Measurements from ENCODE around the gene ZNF91. TPM values are rescaled to one million over a fixed set of nuclear protein-coding genes. Genes with fewer than 3 reads are reported as not detected.
"Not testable (repeated sequence)": the region's sequence is repeated elsewhere in the genome, so short reads cannot be mapped to it uniquely, and the experiment has no call there.

Gene ZNF91
- total RNA-seq, 2 experiments from 2014 or later: 35.7 to 45.5 TPM

- POLR2A ChIA-PET; H3K27me3 Mint-ChIP-seq; CTCF ChIA-PET; ATAC-seq; H3K4me1 Mint-ChIP-seq; DNase-seq; intact Hi-C loops (cut with DNase I, micrococcal nuclease); H3K27ac Mint-ChIP-seq; H3K4me3 Mint-ChIP-seq: not testable (repeated sequence)
- peaks cover 26% of the 10 kb centered on the region for H3K9me3 Mint-ChIP-seq (ENCODE audit: low read depth)
- H3K36me3 Mint-ChIP-seq (ENCODE audit: low read depth): peaks cover 79% of the 10 kb centered on the region
Observed at GRCh38 chr19:23366031-23366430, 29.2 kb downstream of the ZNF91 start.

DNA sequence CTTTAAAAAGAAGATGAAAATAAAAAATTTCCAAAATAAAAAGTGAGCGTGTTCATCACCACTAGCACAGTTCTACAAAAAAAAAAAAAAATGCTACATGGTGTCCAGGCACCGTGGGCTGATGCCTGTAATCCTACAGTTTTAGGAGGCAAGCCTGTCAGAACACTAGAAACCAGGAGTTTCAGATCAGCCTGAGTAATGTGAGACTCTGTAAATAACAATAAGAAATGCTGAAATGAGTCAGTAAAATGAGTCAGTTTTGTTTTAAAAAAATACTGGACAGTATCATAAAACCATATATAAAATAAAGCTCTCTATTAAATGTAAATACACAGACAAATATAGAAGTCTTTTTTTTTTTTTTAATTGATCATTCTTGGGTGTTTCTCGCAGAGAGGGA lies 30.0 kb downstream of the ZNF91 start:
- ChIA-PET POLR2A (no interaction called here), CTCF (no interaction called here)
- no peak for ATAC-seq

DNA sequence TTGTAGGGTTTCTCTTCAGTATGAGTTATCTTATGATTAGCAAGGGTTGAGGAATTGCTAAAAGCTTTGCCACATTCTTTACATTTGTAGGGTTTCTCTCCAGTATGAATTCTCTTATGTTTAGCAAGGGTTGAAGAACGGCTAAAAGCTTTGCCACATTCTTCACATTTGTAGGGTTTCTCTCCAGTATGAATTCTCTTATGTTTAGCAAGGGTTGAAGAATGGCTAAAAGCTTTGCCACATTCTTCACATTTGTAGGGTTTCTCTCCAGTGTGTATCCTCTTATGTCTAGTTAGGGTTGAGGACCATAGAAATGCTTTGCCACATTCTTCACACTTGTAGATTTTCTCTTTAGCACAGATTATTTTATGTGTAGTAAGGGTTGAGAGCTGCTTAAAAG lies 33.4 kb downstream of the ZNF91 start:
- H3K4me1 Mint-ChIP-seq; H3K4me3 Mint-ChIP-seq; H3K27me3 Mint-ChIP-seq; CTCF ChIA-PET; intact Hi-C loops (cut with DNase I, micrococcal nuclease); ATAC-seq; H3K27ac Mint-ChIP-seq; POLR2A ChIA-PET; DNase-seq: not testable (repeated sequence)
- peaks cover 77% of the 10 kb centered on the region for H3K36me3 Mint-ChIP-seq (ENCODE audit: low read depth)
- H3K9me3 Mint-ChIP-seq (ENCODE audit: low read depth): peaks cover 41% of the 10 kb centered on the region

More for the DNA sequence above, 30.0 kb downstream of the ZNF91 start:
- Mint-ChIP-seq H3K27me3 (no peaks in the 10 kb centered on the region), H3K36me3 (ENCODE audit: low read depth) (peaks cover 79% of the 10 kb centered on the region), H3K4me3 (no peak overlapping the region), H3K4me1 (no peaks in the 10 kb centered on the region), H3K27ac (no peak overlapping the region), H3K9me3 (ENCODE audit: low read depth) (peaks cover 28% of the 10 kb centered on the region)
- intact Hi-C loops (cut with DNase I, micrococcal nuclease): no loop called here
- no peak for DNase-seq

DNA sequence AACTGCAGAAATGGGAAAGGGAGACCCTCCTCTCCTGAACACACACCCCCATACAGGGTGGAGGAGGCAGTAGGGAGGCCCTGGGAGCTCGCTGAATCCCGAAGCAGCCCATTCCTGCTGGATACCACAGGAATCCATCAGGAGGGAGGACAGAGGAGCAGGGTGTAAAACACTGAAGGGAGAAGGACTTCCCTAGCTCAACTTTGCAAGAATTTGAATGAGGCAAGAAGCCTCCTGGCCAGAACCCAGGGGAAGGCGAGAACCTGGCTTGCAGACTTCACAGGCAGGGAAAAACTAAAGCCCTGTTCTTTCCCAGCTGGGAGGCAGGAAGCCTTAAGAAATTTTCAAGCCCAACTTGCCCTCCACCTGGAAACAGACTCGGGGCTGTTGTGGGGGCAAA lies 43.5 kb downstream of the ZNF91 start:
- Mint-ChIP-seq H3K9me3 (ENCODE audit: low read depth) (peaks cover 71% of the 10 kb centered on the region), H3K36me3 (ENCODE audit: low read depth) (peaks cover 94% of the 10 kb centered on the region), H3K27me3 (no peaks in the 10 kb centered on the region), H3K27ac (no peak overlapping the region), H3K4me3 (no peak overlapping the region), H3K4me1 (peaks cover 6% of the 10 kb centered on the region)
- ChIA-PET CTCF (no interaction called here), POLR2A (no interaction called here)
- DNase-seq (no peak), ATAC-seq (no peak)
- intact Hi-C loops (cut with DNase I, micrococcal nuclease): no loop called here

- Mint-ChIP-seq H3K9me3 (ENCODE audit: low read depth) (peaks cover 64% of the 10 kb centered on the region), H3K4me3 (no peak overlapping the region), H3K27ac (no peak overlapping the region), H3K36me3 (ENCODE audit: low read depth) (peaks cover 92% of the 10 kb centered on the region), H3K27me3 (no peaks in the 10 kb centered on the region), H3K4me1 (no peaks in the 10 kb centered on the region)
- intact Hi-C loops (cut with DNase I, micrococcal nuclease): no loop called here
- ChIA-PET CTCF (no interaction called here), POLR2A (no interaction called here)
- no peak for DNase-seq
- ATAC-seq: no peak
Observed at GRCh38 chr19:23346696-23347095, 48.6 kb downstream of the ZNF91 start.

- Mint-ChIP-seq H3K27me3 (no peaks in the 10 kb centered on the region), H3K27ac (no peak overlapping the region), H3K36me3 (ENCODE audit: low read depth) (peaks cover 85% of the 10 kb centered on the region), H3K4me3 (no peak overlapping the region), H3K9me3 (ENCODE audit: low read depth) (peaks cover 66% of the 10 kb centered on the region), H3K4me1 (no peaks in the 10 kb centered on the region)
- no peak for ATAC-seq
- intact Hi-C loops (cut with DNase I, micrococcal nuclease): no loop called here
- CTCF ChIA-PET: no interaction called here
- DNase-seq: no peak
- POLR2A ChIA-PET: no interaction called here
Observed at GRCh38 chr19:23345838-23346237, 49.4 kb downstream of the ZNF91 start.

GRCh38 chr19:23343434-23344010 lies 51.7 kb downstream of the ZNF91 start:
- Mint-ChIP-seq H3K27ac (no peak overlapping the region), H3K4me3 (no peak overlapping the region), H3K9me3 (ENCODE audit: low read depth) (peaks cover 63% of the 10 kb centered on the region), H3K36me3 (ENCODE audit: low read depth) (peaks cover 84% of the 10 kb centered on the region), H3K4me1 (no peaks in the 10 kb centered on the region), H3K27me3 (no peaks in the 10 kb centered on the region)
- ChIA-PET CTCF (no interaction called here), POLR2A (no interaction called here)
- ATAC-seq (no peak), DNase-seq (no peak)
- intact Hi-C loops (cut with DNase I, micrococcal nuclease): no loop called here

DNA sequence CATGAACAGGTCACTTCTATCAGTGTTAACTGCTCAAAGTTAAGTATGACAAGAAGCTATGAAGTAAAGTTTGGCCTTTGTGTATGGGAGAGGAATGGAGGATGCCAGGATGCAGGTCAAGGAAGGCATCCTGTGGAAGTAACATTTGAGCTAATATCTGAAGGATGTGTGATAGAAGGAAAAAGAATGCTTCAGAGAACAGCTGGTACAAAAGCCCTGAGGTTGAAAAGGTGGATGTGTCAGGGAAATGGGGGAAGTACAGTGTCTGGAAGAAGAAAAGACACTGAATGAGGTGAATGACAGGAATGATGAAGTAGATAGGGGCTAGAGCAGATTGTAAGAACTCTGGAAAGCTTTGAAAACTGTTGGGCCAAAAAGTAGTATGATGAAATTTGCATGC lies 67.1 kb downstream of the ZNF91 start:
- H3K9me3 Mint-ChIP-seq (ENCODE audit: low read depth): peaks cover 45% of the 10 kb centered on the region
- peaks cover 40% of the 10 kb centered on the region for H3K36me3 Mint-ChIP-seq (ENCODE audit: low read depth)
- no peak for ATAC-seq
- CTCF ChIA-PET: no interaction called here
- POLR2A ChIA-PET: no interaction called here
- H3K4me3 Mint-ChIP-seq: no peak overlapping the region
- intact Hi-C loops (cut with DNase I, micrococcal nuclease): no loop called here
- no peaks in the 10 kb centered on the region for H3K27me3 Mint-ChIP-seq
- H3K4me1 Mint-ChIP-seq: no peaks in the 10 kb centered on the region
- no peak overlapping the region for H3K27ac Mint-ChIP-seq
- DNase-seq: no peak

- POLR2A ChIA-PET: no interaction called here
- Mint-ChIP-seq H3K4me1 (peaks cover 4% of the 10 kb centered on the region), H3K27me3 (no peaks in the 10 kb centered on the region), H3K27ac (no peak overlapping the region), H3K36me3 (ENCODE audit: low read depth) (peaks cover 6% of the 10 kb centered on the region), H3K4me3 (no peak overlapping the region), H3K9me3 (ENCODE audit: low read depth) (peaks cover 44% of the 10 kb centered on the region)
- no peak for ATAC-seq
- no peak for DNase-seq
- intact Hi-C loops (cut with DNase I, micrococcal nuclease): loop anchor here in 1 of 2 experiments (1.0 kb wide), 1 partner anchor 144 kb away; no protein-coding TSS in a partner anchor
- CTCF ChIA-PET: no interaction called here
Observed at GRCh38 chr19:23321953-23322549, 73.2 kb downstream of the ZNF91 start.

DNA sequence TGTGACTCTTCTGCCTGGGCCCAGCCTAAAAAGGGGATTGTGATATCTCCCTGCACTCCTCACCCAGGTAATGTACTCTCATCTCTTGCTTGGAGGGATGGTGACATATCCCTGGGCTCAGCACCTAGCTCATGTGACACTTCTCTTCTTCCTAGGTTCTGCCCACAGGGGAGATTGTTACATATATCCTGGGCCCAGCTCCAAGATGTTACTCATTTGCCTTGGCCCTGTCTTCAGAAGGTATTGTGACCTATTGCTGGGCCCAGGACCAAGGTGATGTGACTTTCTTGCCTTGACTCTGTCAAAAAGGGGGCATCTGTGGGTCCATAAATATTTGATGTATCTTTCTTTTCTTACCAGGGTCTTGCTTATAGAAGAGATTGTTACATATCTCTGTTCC lies 73.9 kb downstream of the ZNF91 start:
- ATAC-seq; intact Hi-C loops (cut with DNase I, micrococcal nuclease); H3K4me1 Mint-ChIP-seq; POLR2A ChIA-PET; H3K36me3 Mint-ChIP-seq (ENCODE audit: low read depth); H3K4me3 Mint-ChIP-seq; CTCF ChIA-PET; H3K27ac Mint-ChIP-seq; DNase-seq; H3K27me3 Mint-ChIP-seq: not testable (repeated sequence)
- peaks cover 42% of the 10 kb centered on the region for H3K9me3 Mint-ChIP-seq (ENCODE audit: low read depth)

DNA sequence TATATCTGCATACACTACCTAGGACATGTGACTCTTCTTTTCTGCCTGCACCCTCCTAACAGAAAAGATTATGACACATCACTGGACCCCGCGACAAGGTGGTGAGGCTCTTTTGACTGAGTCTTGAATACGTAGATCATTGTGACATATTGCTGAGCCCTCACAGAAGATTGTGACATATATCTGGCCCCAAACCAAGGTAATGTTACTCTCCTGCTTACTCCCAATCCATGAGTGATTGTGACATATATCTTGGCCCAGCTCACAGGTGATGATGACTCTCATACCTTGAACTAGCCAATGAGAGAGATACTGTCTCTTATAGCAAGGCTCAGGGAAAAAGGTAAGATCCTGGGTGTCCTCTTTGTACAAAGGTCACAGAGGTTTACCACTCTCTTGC lies 75.7 kb downstream of the ZNF91 start:
- H3K9me3 Mint-ChIP-seq (ENCODE audit: low read depth): peaks cover 29% of the 10 kb centered on the region
- H3K27me3 Mint-ChIP-seq; ATAC-seq; CTCF ChIA-PET; H3K27ac Mint-ChIP-seq; H3K36me3 Mint-ChIP-seq (ENCODE audit: low read depth); H3K4me3 Mint-ChIP-seq; DNase-seq; H3K4me1 Mint-ChIP-seq; POLR2A ChIA-PET; intact Hi-C loops (cut with DNase I, micrococcal nuclease): not testable (repeated sequence)

- H3K27me3 Mint-ChIP-seq; intact Hi-C loops (cut with DNase I, micrococcal nuclease); CTCF ChIA-PET; DNase-seq; POLR2A ChIA-PET; H3K36me3 Mint-ChIP-seq (ENCODE audit: low read depth); H3K4me1 Mint-ChIP-seq; H3K27ac Mint-ChIP-seq; H3K4me3 Mint-ChIP-seq; ATAC-seq: not testable (repeated sequence)
- H3K9me3 Mint-ChIP-seq (ENCODE audit: low read depth): peaks cover 26% of the 10 kb centered on the region
Observed at GRCh38 chr19:23318941-23319340, 76.3 kb downstream of the ZNF91 start.

Data from activated CD4-positive, alpha-beta T cell treated with anti-CD3 and anti-CD28 coated beads for 36 hours (primary cell).